Vagina (tissue), 2 donors: ENCODE data around the gene AKAP13.

Experiments used
- CTCF ChIP-seq, 3 experiments: fragments of 450-650 bp in 2 of 3; fragments of 200-600 bp in 1 of 3; sonication (generic) in 1 of 3; IDR thresholded peaks; one replicate each; pipeline ENCODE4 v1.5.1; 2017 to 2019; ENCODE audit warnings: antibody characterized with exemption in 3 of 3, mild to moderate bottlenecking in 2 of 3, moderate library complexity in 2 of 3
- POLR2A ChIP-seq, 2 donors: fragments of 450-650 bp; IDR thresholded peaks; one replicate each; pipeline ENCODE4 v1.6.1; 2017; ENCODE audit warnings: antibody characterized with exemption in 2 of 2, mild to moderate bottlenecking in 2 of 2, moderate library complexity in 2 of 2

DNA sequence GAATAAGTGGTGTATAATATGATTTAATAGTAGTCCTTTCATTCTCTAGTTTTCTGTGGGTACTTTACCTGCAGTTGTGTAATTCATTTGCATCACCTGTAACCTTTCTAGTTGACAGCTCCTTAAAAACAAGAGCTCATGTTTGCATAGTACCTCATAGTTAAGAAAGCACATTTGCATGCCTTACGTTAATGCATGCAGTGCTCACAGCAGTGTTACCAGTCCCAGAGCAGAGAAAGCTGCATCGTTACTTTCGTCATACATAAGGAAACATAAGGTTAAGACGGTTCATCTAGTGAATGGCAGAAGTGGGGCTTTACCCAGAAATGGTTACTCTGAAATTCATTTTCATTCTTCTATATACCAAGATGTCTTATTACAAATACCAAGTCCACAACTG, 111.3 kb downstream of the AKAP13 start:
- TF ChIP-seq CTCF (IDR thresholded peaks at IDR 0.05) (no peak), POLR2A (IDR thresholded peaks at IDR 0.05) (no peak)
